ENCODE results near the gene RNF115. TPM values are rescaled to one million over a fixed set of nuclear protein-coding genes. Genes with fewer than 3 reads are reported as not detected.

Gene RNF115
- total and polyA plus RNA-seq, 2 of the 8 experiments (the other 6 are each of a cell fraction or from before 2014, with no cell fraction given) = 4.7 to 10.8 TPM

DNA sequence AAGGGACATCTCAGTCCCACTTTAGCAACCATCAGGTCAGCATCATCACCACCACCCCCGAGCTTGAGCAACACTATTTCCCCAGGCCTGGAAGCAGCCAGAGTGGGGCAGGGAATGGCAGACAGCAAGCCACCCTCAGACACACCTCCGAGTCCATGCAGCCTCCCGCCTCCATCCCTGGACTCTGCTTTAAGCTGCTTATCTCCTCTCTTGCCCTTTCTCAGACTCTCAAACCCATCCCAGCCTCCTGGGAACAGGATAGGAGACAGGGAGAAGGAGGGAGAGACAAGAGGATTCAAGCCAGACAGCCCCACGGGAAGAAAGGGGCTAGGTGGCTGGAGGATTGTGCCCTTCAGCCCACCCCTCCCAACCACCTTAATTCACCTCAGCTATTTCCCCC is 33.3 kb upstream of the RNF115 start:
- FAIRE-seq (no peak), DNase-seq (ENCODE audit: low read depth in 1 of 2, low spot score in 2 of 2) (no peak)
- no peak overlapping the region for H3K23ac ChIP-seq (ENCODE audit: insufficient read length)
- peaks cover 0 to 11% of the 10 kb centered on the region in 2 experiments; a peak in 1 of 4 replicates for H3K79me2 ChIP-seq (ENCODE audit: control insufficient read depth in 1 of 2, insufficient read depth in 2 of 2, low read length in 2 of 2)
- POLR2A ChIA-PET (ENCODE audit: partially characterized antibody) = interaction anchor here (0.7 to 8.1 kb wide), 9 partner anchors 11 to 195 kb away, joined by 3 to 95 read pairs (median 11); partner anchors contain the start of genes NUDT17, POLR3C, RBM8A and RNF115
- H3K4me3 ChIP-seq (ENCODE audit: extremely low read depth in 1 of 4, insufficient read depth in 2 of 4, low read depth in 3 of 4, low read length in 4 of 4) = no peak overlapping the region
- no peaks in the 10 kb centered on the region for H4K20me1 ChIP-seq (replicated peaks in 1 of 2; ENCODE audit: control insufficient read depth in 1 of 2, insufficient read depth in 2 of 2, low read length in 2 of 2)
- no peak overlapping the region for H2AK5ac ChIP-seq (ENCODE audit: low read depth, low read length)
- H3K56ac ChIP-seq (replicated peaks; ENCODE audit: insufficient read length, low read depth, low read length) = no peak overlapping the region
- H2BK15ac ChIP-seq (ENCODE audit: low read length) = no peak overlapping the region
- H2BK20ac ChIP-seq (ENCODE audit: low read length) = no peak overlapping the region
- H3K18ac ChIP-seq (ENCODE audit: extremely low read depth, low read length) = no peak overlapping the region
- no peak overlapping the region for H2BK12ac ChIP-seq (ENCODE audit: low read depth, low read length)
- H3K4me2 ChIP-seq (ENCODE audit: insufficient read depth in 1 of 2, low read depth in 2 of 2, low read length in 2 of 2) = no peak overlapping the region
- TF ChIP-seq TEAD4 (IDR thresholded peaks at IDR 0.05; ENCODE audit: low read depth, low read length) = no peak
- TF ChIP-seq NRF1 (IDR thresholded peaks at IDR 0.05; ENCODE audit: low read depth, low read length) = no peak
- no peak for TF ChIP-seq EZH2 (IDR thresholded peaks at IDR 0.05; ENCODE audit: low read depth, low read length, severe bottlenecking)
- TF ChIP-seq BCL11A (IDR thresholded peaks at IDR 0.05; ENCODE audit: low read depth in 2 of 2, low read length in 2 of 2) = no peak
- TF ChIP-seq CEBPB (IDR thresholded peaks at IDR 0.05; ENCODE audit: low read depth, low read length) = no peak
- TF ChIP-seq RAD21 (IDR thresholded peaks at IDR 0.05 in 1 of 2, conservative IDR thresholded peaks at IDR 0.05 in 1 of 2; ENCODE audit: low read depth in 2 of 2, low read length in 2 of 2) = no peak
- TF ChIP-seq RNF2 (IDR thresholded peaks at IDR 0.05; ENCODE audit: borderline replicate concordance, low read depth, low read length, missing control alignments, poor library complexity, severe bottlenecking) = no peak
- TF ChIP-seq SP4 (IDR thresholded peaks at IDR 0.05; ENCODE audit: low read length) = no peak
- no peak for TF ChIP-seq EGR1 (IDR thresholded peaks at IDR 0.05; ENCODE audit: borderline replicate concordance, low read depth, low read length)
- TF ChIP-seq KDM1A (IDR thresholded peaks at IDR 0.05; ENCODE audit: borderline replicate concordance, low read length) = no peak
- H3K27ac ChIP-seq (ENCODE audit: low read depth, low read length) = no peak overlapping the region
- no peak overlapping the region for H2AFZ ChIP-seq (ENCODE audit: low read length)
- CTCF ChIA-PET (ENCODE audit: partially characterized antibody) = interaction anchor here (0.7 to 12.9 kb wide), 9 partner anchors 10 to 121 kb away, joined by 3 to 214 read pairs (median 4); partner anchors contain the start of gene NUDT17
- WGBS, 2 experiments (ENCODE audit: extremely low coverage in 1 of 2, insufficient coverage in 1 of 2, insufficient read length in 1 of 2, insufficient replicate concordance in 2 of 2, low coverage in 1 of 2, low lambda C conversion rate in 2 of 2, missing lambda C conversion rate in 1 of 2) = 90% methylated on average over 4 of the region's 4 CpGs; no CpG with 5 or more reads in 1 of the 2 experiments
- H3K9ac ChIP-seq (replicated peaks in 1 of 4; ENCODE audit: extremely low read depth in 1 of 4, low read depth in 3 of 4, low read length in 3 of 4) = no peak overlapping the region
- no peak overlapping the region for H4K91ac ChIP-seq (replicated peaks; ENCODE audit: insufficient read length, low read length)
- H3K79me1 ChIP-seq (ENCODE audit: low read depth, low read length) = peaks cover 5% of the 10 kb centered on the region; the same call in 1 of the 2 replicates
- H2BK120ac ChIP-seq (replicated peaks; ENCODE audit: low read depth, low read length) = no peak overlapping the region
- H3K9me3 ChIP-seq (ENCODE audit: insufficient read depth in 2 of 2, low read depth in 1 of 2, low read length in 1 of 2) = peaks cover 4 to 5% of the 10 kb centered on the region in 2 experiments; a peak in 2 of 4 replicates
- H3K23me2 ChIP-seq (ENCODE audit: low read depth, low read length) = peaks cover 7% of the 10 kb centered on the region
- no peak overlapping the region for H2BK5ac ChIP-seq (ENCODE audit: low read depth, low read length)
- H3K36me3 ChIP-seq (ENCODE audit: control insufficient read depth in 2 of 4, insufficient read depth in 4 of 4, low read length in 3 of 4) = peaks cover 14 to 40% (median 29%) of the 10 kb centered on the region in 4 experiments
- peaks cover 0 to 5% (median 3%) of the 10 kb centered on the region in 4 experiments; a peak in 4 of 7 replicates for H3K4me1 ChIP-seq (replicated peaks in 1 of 4; ENCODE audit: control insufficient read depth in 3 of 4, insufficient read depth in 4 of 4, low read length in 3 of 4)
- H3K27me3 ChIP-seq (replicated peaks in 1 of 4; ENCODE audit: control insufficient read depth in 3 of 4, extremely low read depth in 1 of 4, insufficient read depth in 3 of 4, low read length in 3 of 4) = no peaks in the 10 kb centered on the region; a peak in 1 of 7 replicates
- H3K14ac ChIP-seq (ENCODE audit: insufficient read length) = no peak overlapping the region
- no peak overlapping the region for H3K4ac ChIP-seq (replicated peaks; ENCODE audit: insufficient read length, low read depth, low read length)
- no peak overlapping the region; the same call in 1 of the 2 replicates for H4K8ac ChIP-seq (ENCODE audit: extremely low read depth, insufficient read depth, low read length)
- H4K5ac ChIP-seq (ENCODE audit: insufficient read length, low read depth, low read length) = no peak overlapping the region

All from H1 (cell line).